H1 (cell line): ENCODE measurements around the gene ZFR. TPM values are rescaled to one million over a fixed set of nuclear protein-coding genes. Genes with fewer than 3 reads are reported as not detected.

Experiments
- CTCF ChIA-PET: fragments of 300-600 bp; sonication (Branson Sonifier 250); formaldehyde crosslinking; loops from one replicate; lab custom pipeline; 2021; ENCODE audit not compliant: partially characterized antibody; lab: Charles Lee
- POLR2A ChIA-PET: fragments of 300-600 bp; sonication (Branson Sonifier 250); formaldehyde crosslinking; loops from one replicate; lab custom pipeline; 2021; ENCODE audit warnings: inconsistent platforms; ENCODE audit not compliant: partially characterized antibody; lab: Charles Lee
- DNase-seq, 2 experiments: peaks; one replicate each; pipeline versions ENCODE4 v3.0.0 to v3.0.0-alpha.2; 2010 to 2022; ENCODE audit warnings: low spot score in 2 of 2, low read depth in 1 of 2, mixed read lengths in 1 of 2
- FAIRE-seq: peaks from 2 replicates; lab custom pipeline; 2011; peaks lifted over from hg19 to GRCh38; lab: Jason Lieb, UNC
- H2AFZ ChIP-seq: 2 replicates; pipeline ENCODE4 v1.8.1; 2012; ENCODE audit warnings: low read length, inconsistent platforms
- H2AK5ac ChIP-seq: 2 replicates; pipeline ENCODE4 v1.6.1; 2013; ENCODE audit warnings: low read depth, low read length
- H2BK120ac ChIP-seq: replicated peaks from 2 replicates; pipeline ENCODE3; 2013; ENCODE audit warnings: low read depth, low read length, inconsistent platforms
- H2BK12ac ChIP-seq: 2 replicates; pipeline ENCODE4 v1.6.1; 2013; ENCODE audit warnings: low read depth, low read length
- H2BK15ac ChIP-seq: 2 replicates; pipeline ENCODE4 v1.6.1; 2013; ENCODE audit warnings: low read length
- H2BK20ac ChIP-seq: 2 replicates; pipeline ENCODE4 v1.6.1; 2013; ENCODE audit warnings: low read length
- H2BK5ac ChIP-seq: 2 replicates; pipeline ENCODE4 v1.6.1; 2013; ENCODE audit warnings: low read depth, low read length
- H3K14ac ChIP-seq: 2 replicates; pipeline ENCODE4 v1.6.1; 2013; ENCODE audit warnings: inconsistent platforms; ENCODE audit not compliant: insufficient read length
- H3K18ac ChIP-seq: 2 replicates; pipeline ENCODE4 v1.6.1; 2013; ENCODE audit warnings: low read length; ENCODE audit errors: extremely low read depth
- H3K23ac ChIP-seq: 2 replicates; pipeline ENCODE4 v1.6.1; 2013; ENCODE audit warnings: inconsistent platforms; ENCODE audit not compliant: insufficient read length
- H3K23me2 ChIP-seq: 2 replicates; pipeline ENCODE4 v1.6.1; 2013; ENCODE audit warnings: low read depth, low read length
- H3K27ac ChIP-seq: 2 replicates; pipeline ENCODE4 v1.6.1; 2011; ENCODE audit warnings: low read depth, low read length, inconsistent platforms
- H3K27me3 ChIP-seq, 4 experiments: replicated peaks in 1 of 4; 1 replicate in 1 of 4; 2 replicates in 3 of 4; pipeline versions ENCODE4 v1.6.1 to v1.8.1; 2011 to 2013; ENCODE audit warnings: low read length in 3 of 4, mild to moderate bottlenecking in 3 of 4, inconsistent platforms in 2 of 4, mixed read lengths in 2 of 4, moderate library complexity in 1 of 4; ENCODE audit not compliant: control insufficient read depth in 3 of 4, insufficient read depth in 3 of 4; ENCODE audit errors: extremely low read depth in 1 of 4
- H3K36me3 ChIP-seq, 4 experiments: 2 replicates each; pipeline versions ENCODE4 v1.6.1 to v1.8.1; 2011 to 2013; ENCODE audit warnings: mild to moderate bottlenecking in 4 of 4, low read length in 3 of 4, moderate library complexity in 2 of 4, control low read depth in 1 of 4, inconsistent platforms in 1 of 4; ENCODE audit not compliant: insufficient read depth in 4 of 4, control insufficient read depth in 2 of 4
- H3K4ac ChIP-seq: replicated peaks from 2 replicates; pipeline ENCODE3; 2013; ENCODE audit warnings: low read length, low read depth, mixed read lengths, inconsistent platforms; ENCODE audit not compliant: insufficient read length
- H3K4me1 ChIP-seq, 4 experiments: replicated peaks in 1 of 4; 1 replicate in 1 of 4; 2 replicates in 3 of 4; pipeline versions ENCODE4 v1.6.1 to v1.8.1; 2011 to 2013; ENCODE audit warnings: low read length in 3 of 4, inconsistent platforms in 2 of 4, mixed read lengths in 1 of 4; ENCODE audit not compliant: insufficient read depth in 4 of 4, control insufficient read depth in 3 of 4
- H3K4me2 ChIP-seq, 2 experiments: 2 replicates each; pipeline versions ENCODE4 v1.6.1 to v1.8.1; 2011 to 2013; ENCODE audit warnings: low read depth in 2 of 2, low read length in 2 of 2, control low read depth in 1 of 2, inconsistent platforms in 1 of 2, mild to moderate bottlenecking in 1 of 2; ENCODE audit not compliant: insufficient read depth in 1 of 2
- H3K4me3 ChIP-seq, 4 experiments: fragments of 200-600, 300-600 bp in 1 of 4; sonication (generic), shearing (Covaris generic), sonication (Bioruptor Twin) in 1 of 4; 2 replicates each; pipeline versions ENCODE4 v1.5.1 to v1.8.1; 2011 to 2016; ENCODE audit warnings: low read length in 4 of 4, low read depth in 3 of 4, control low read depth in 2 of 4, inconsistent platforms in 2 of 4, mild to moderate bottlenecking in 2 of 4, mixed read lengths in 1 of 4, moderate library complexity in 1 of 4; ENCODE audit not compliant: insufficient read depth in 2 of 4; ENCODE audit errors: extremely low read depth in 1 of 4
- H3K56ac ChIP-seq: replicated peaks from 2 replicates; pipeline ENCODE3; 2013; ENCODE audit warnings: low read depth, mild to moderate bottlenecking, mixed read lengths, low read length, inconsistent platforms; ENCODE audit not compliant: insufficient read length
- H3K79me1 ChIP-seq: 2 replicates; pipeline ENCODE4 v1.6.1; 2013; ENCODE audit warnings: low read depth, low read length, control low read depth
- H3K79me2 ChIP-seq, 2 experiments: 2 replicates each; pipeline versions ENCODE4 v1.6.1 to v1.8.1; 2012 to 2013; ENCODE audit warnings: low read length in 2 of 2, mild to moderate bottlenecking in 2 of 2, inconsistent platforms in 1 of 2; ENCODE audit not compliant: insufficient read depth in 2 of 2, control insufficient read depth in 1 of 2
- H3K9ac ChIP-seq, 4 experiments: replicated peaks in 1 of 4; 1 replicate in 1 of 4; 2 replicates in 3 of 4; pipeline versions ENCODE4 v1.6.1 to v1.8.1; 2011 to 2013; ENCODE audit warnings: low read depth in 3 of 4, low read length in 3 of 4, control low read depth in 2 of 4, mild to moderate bottlenecking in 2 of 4, moderate library complexity in 2 of 4, inconsistent platforms in 1 of 4; ENCODE audit errors: extremely low read depth in 1 of 4
- H3K9me3 ChIP-seq, 2 experiments: 2 replicates each; pipeline versions ENCODE4 v1.6.1 to v1.8.1; 2012 to 2013; ENCODE audit warnings: mild to moderate bottlenecking in 2 of 2, moderate library complexity in 2 of 2, control low read depth in 1 of 2, inconsistent platforms in 1 of 2, low read depth in 1 of 2, low read length in 1 of 2, mixed read lengths in 1 of 2; ENCODE audit not compliant: insufficient read depth in 2 of 2
- H4K20me1 ChIP-seq, 2 experiments: replicated peaks in 1 of 2; 2 replicates each; pipeline versions ENCODE3 to v1.8.1; 2011 to 2013; ENCODE audit warnings: inconsistent platforms in 2 of 2, low read length in 2 of 2, mild to moderate bottlenecking in 1 of 2; ENCODE audit not compliant: insufficient read depth in 2 of 2, control insufficient read depth in 1 of 2
- H4K5ac ChIP-seq: 2 replicates; pipeline ENCODE4 v1.6.1; 2013; ENCODE audit warnings: low read length, low read depth, mixed read lengths, inconsistent platforms; ENCODE audit not compliant: insufficient read length
- H4K8ac ChIP-seq: 2 replicates; pipeline ENCODE4 v1.8.0; 2013; ENCODE audit warnings: mild to moderate bottlenecking, moderate library complexity, low read length, inconsistent platforms; ENCODE audit not compliant: insufficient read depth; ENCODE audit errors: extremely low read depth
- H4K91ac ChIP-seq: replicated peaks from 2 replicates; pipeline ENCODE3; 2013; ENCODE audit warnings: low read length, mixed read lengths, inconsistent platforms; ENCODE audit not compliant: insufficient read length
- ASH2L ChIP-seq: fragments of 200-600, 300-600 bp; sonication (generic); IDR thresholded peaks from one replicate; pipeline ENCODE4 v1.7.1; 2017; ENCODE audit warnings: low read length
- CHD2 ChIP-seq: IDR thresholded peaks from 2 replicates; pipeline ENCODE4 v1.6.1; 2012; ENCODE audit warnings: low read length, improper control_type of control experiment
- CTBP2 ChIP-seq: IDR thresholded peaks from 2 replicates; pipeline ENCODE4 v1.7.0; 2011; ENCODE audit warnings: borderline replicate concordance, mild to moderate bottlenecking, moderate library complexity, mixed read lengths, low read length; ENCODE audit not compliant: insufficient read depth, insufficient read length
- E2F6 ChIP-seq: IDR thresholded peaks from 2 replicates; pipeline ENCODE4 v1.6.1; 2012; ENCODE audit warnings: inconsistent platforms
- EGR1 ChIP-seq: IDR thresholded peaks from 2 replicates; pipeline ENCODE4 v1.6.1; 2011; ENCODE audit warnings: low read depth, low read length, borderline replicate concordance
- GABPA ChIP-seq: IDR thresholded peaks from 2 replicates; pipeline ENCODE4 v1.6.1; 2011; ENCODE audit warnings: mild to moderate bottlenecking, low read length, moderate library complexity, borderline replicate concordance; ENCODE audit not compliant: insufficient read depth
- HDAC2 ChIP-seq, 2 experiments: fragments of 300-600 bp in 1 of 2; sonication (generic) in 1 of 2; IDR thresholded peaks; 2 replicates each; pipeline ENCODE4 v1.6.1; 2011 to 2012; ENCODE audit warnings: low read depth in 2 of 2, low read length in 2 of 2, mild to moderate bottlenecking in 2 of 2, moderate library complexity in 2 of 2, borderline replicate concordance in 1 of 2, inconsistent platforms in 1 of 2
- POLR2AphosphoS5 ChIP-seq: IDR thresholded peaks from 2 replicates; pipeline ENCODE4 v1.6.1; 2011; ENCODE audit warnings: low read depth, low read length
- RAD21 ChIP-seq, 2 experiments: IDR thresholded peaks in 1 of 2; conservative IDR thresholded peaks in 1 of 2; 2 replicates each; pipeline ENCODE4 v1.6.1; 2011; ENCODE audit warnings: low read depth in 2 of 2, low read length in 2 of 2, improper control_type of control experiment in 1 of 2, inconsistent platforms in 1 of 2, mild to moderate bottlenecking in 1 of 2, moderate library complexity in 1 of 2
- SIX5 ChIP-seq: IDR thresholded peaks from 2 replicates; pipeline ENCODE4 v1.6.1; 2011; ENCODE audit warnings: mild to moderate bottlenecking, low read depth, low read length
- SRF ChIP-seq: IDR thresholded peaks from 2 replicates; pipeline ENCODE4 v1.6.1; 2011; ENCODE audit warnings: mild to moderate bottlenecking, low read depth, low read length, moderate library complexity
- TAF7 ChIP-seq: optimal IDR thresholded peaks from 2 replicates; pipeline ENCODE3; 2011; ENCODE audit warnings: low read depth, mild to moderate bottlenecking, inconsistent platforms, low read length, moderate library complexity, borderline replicate concordance
- YY1 ChIP-seq: IDR thresholded peaks from 2 replicates; pipeline ENCODE4 v1.6.1; 2011; ENCODE audit warnings: low read depth, mild to moderate bottlenecking, low read length
- whole genome bisulfite sequencing, 2 experiments: shearing (Covaris generic) in 1 of 2; methylation state at CpG; one replicate each; pipeline versions ENCODE4 v1.1.6 to v1.1.7; 2013 to 2015; ENCODE audit warnings: low lambda C conversion rate in 2 of 2, mixed read lengths in 2 of 2, inconsistent platforms in 1 of 2, low coverage in 1 of 2, missing lambda C conversion rate in 1 of 2; ENCODE audit not compliant: insufficient replicate concordance in 2 of 2, insufficient coverage in 1 of 2, insufficient read length in 1 of 2; ENCODE audit errors: extremely low coverage in 1 of 2, missing lambda C conversion rate in 1 of 2; 5-methylcytosine and 5-hydroxymethylcytosine counted together
- polyA plus RNA-seq, 7 experiments: library from polyadenylated mRNA; depleted of rRNA in 3 of 7; stranded (reverse) in 5 of 7; unstranded in 2 of 7; fragments of >200 nt in 5 of 7; fragments of 200-250 nt in 2 of 7; gene quantifications; 1 replicate in 5 of 7; 2 replicates in 1 of 7; 4 replicates in 1 of 7; pipeline versions ENCODE4 v1.2.1 to v1.2.3, GENCODE V29; 2011 to 2013; ENCODE audit warnings: missing spikeins in 2 of 7, mixed read lengths in 2 of 7
- total RNA-seq: library from RNA; stranded (reverse); fragmentation: NEBNext Ultra II Directional; extraction: Animal tissue kit (Norgen Biotek cat#: 25700); gene quantifications from 2 replicates; pipeline ENCODE4 v1.2.1, GENCODE V29; 2021

ZFR gene
- total and polyA plus RNA-seq, 2 of the 8 experiments (the other 6 are each of a cell fraction or from before 2014, with no cell fraction given) = 68.8 to 92.7 TPM

DNA sequence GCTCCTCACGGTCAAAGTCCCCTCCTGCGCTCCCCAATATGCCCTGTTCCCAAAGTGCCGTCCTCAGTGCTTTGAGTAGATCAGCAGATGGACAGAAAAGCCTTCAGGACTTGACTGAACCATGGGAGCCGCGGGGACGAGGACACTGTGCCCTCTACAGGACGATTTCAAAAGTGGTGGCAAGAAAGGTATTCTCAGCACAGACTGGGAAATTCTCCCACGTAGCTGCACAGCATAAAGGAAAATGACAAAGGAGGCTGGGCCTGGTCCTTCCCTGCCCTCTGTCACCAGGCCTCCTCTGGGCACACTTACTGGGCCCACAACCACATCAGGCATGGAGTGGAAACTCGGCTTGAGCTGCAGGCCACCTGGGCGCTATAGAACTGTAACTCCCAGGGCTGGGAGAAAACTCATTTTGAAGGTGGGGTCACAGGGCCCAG lies 115.1 kb downstream of the ZFR start:
- no peaks in the 10 kb centered on the region for H3K27me3 ChIP-seq
- ChIA-PET POLR2A (interaction anchor here (0.5 to 1.2 kb wide), 3 partner anchors 59 to 206 kb away, joined by 3 read pairs; partner anchors contain the start of gene GOLPH3), CTCF (interaction anchor here (0.6 to 8.0 kb wide), 52 partner anchors 9 to 640 kb away, joined by 3 to 117 read pairs (median 4); partner anchors contain the start of gene SUB1)
- no peak overlapping the region for H2BK15ac ChIP-seq
- H4K20me1 ChIP-seq = no peaks in the 10 kb centered on the region
- no peak overlapping the region for H3K4ac ChIP-seq
- no peak overlapping the region for H2BK120ac ChIP-seq
- no peaks in the 10 kb centered on the region for H3K36me3 ChIP-seq
- H2BK5ac ChIP-seq = no peak overlapping the region
- DNase-seq (peak; percentile 56 to 76), FAIRE-seq (no peak)
- H3K23me2 ChIP-seq = no peaks in the 10 kb centered on the region
- no peak overlapping the region for H2BK20ac ChIP-seq
- no peak overlapping the region for H2BK12ac ChIP-seq
- H4K8ac ChIP-seq = no peak overlapping the region; the same call in 1 of the 2 replicates
- no peaks in the 10 kb centered on the region for H3K79me1 ChIP-seq
- no peak overlapping the region for H3K18ac ChIP-seq
- no peaks in the 10 kb centered on the region for H3K79me2 ChIP-seq
- no peak overlapping the region for H2AK5ac ChIP-seq
- H4K91ac ChIP-seq = no peak overlapping the region
- no peak overlapping the region for H3K9ac ChIP-seq
- WGBS, 2 experiments = 38% methylated on average over 10 of the region's 10 CpGs; no CpG with 5 or more reads in 1 of the 2 experiments
- H3K4me2 ChIP-seq = no peak overlapping the region
- no peak overlapping the region for H3K56ac ChIP-seq
- H3K4me1 ChIP-seq = no peaks in the 10 kb centered on the region
- H3K9me3 ChIP-seq = no peaks in the 10 kb centered on the region; a peak in 1 of 4 replicates
- no peak overlapping the region for H3K4me3 ChIP-seq
- H3K27ac ChIP-seq = no peak overlapping the region
- H2AFZ ChIP-seq = 0 out of 2 replicates have a peak overlapping the region, but pooled peaks have one; percentile 73
- H3K14ac ChIP-seq = no peak overlapping the region
- no peak overlapping the region for H4K5ac ChIP-seq
- H3K23ac ChIP-seq = no peak overlapping the region
- TF ChIP-seq YY1 = 0 out of 2 replicates have a peak, but pooled peaks have one; percentile 30
- no peak for TF ChIP-seq HDAC2 (IDR thresholded peaks at IDR 0.05; ENCODE audit: borderline replicate concordance in 1 of 2, low read depth in 2 of 2, low read length in 2 of 2)
- TF ChIP-seq POLR2AphosphoS5 = no peak
- TF ChIP-seq SIX5 = no peak
- no peak for TF ChIP-seq GABPA
- no peak for TF ChIP-seq CHD2
- no peak for TF ChIP-seq EGR1
- no peak for TF ChIP-seq SRF
- TF ChIP-seq TAF7 = no peak
- no peak for TF ChIP-seq E2F6
- no peak for TF ChIP-seq ASH2L
- TF ChIP-seq RAD21 (IDR thresholded peaks at IDR 0.05 in 1 of 2, conservative IDR thresholded peaks at IDR 0.05 in 1 of 2; ENCODE audit: low read depth in 2 of 2, low read length in 2 of 2) = peak; percentile 86 to 92
- no peak for TF ChIP-seq CTBP2
